Measurements from ENCODE around the gene EDN1. TPM values are rescaled to one million over a fixed set of nuclear protein-coding genes. Genes with fewer than 3 reads are reported as not detected.
A peak's percentile ranks its signal among the peaks of the same experiment; 100 is the strongest.

Gene EDN1
- total RNA-seq, 4 donors from 2014 or later: 3.0 to 11.8 (median 5.9) TPM

GRCh38 chr6:12283904-12284303 lies 6.3 kb upstream of the EDN1 start:
- Histone ChIP-seq H3K36me3 (no peaks in the 10 kb centered on the region), H3K4me3 (no peak overlapping the region), H3K4me1 (peaks cover 5 to 18% (median 5%) of the 10 kb centered on the region in 3 donors), H3K27ac (no peak overlapping the region), H3K27me3 (no peaks in the 10 kb centered on the region), H3K9me3 (no peaks in the 10 kb centered on the region)
- 68% methylated on average over 4 of the region's 4 CpGs for WGBS, 2 donors
- DNase-seq: no peak
- no peak for TF ChIP-seq POLR2A (IDR thresholded peaks at IDR 0.05)
- TF ChIP-seq CTCF (IDR thresholded peaks at IDR 0.05): peak in 1 of 6 experiments; percentile 18
- intact Hi-C loops (cut with DNase I): no loop called here

GRCh38 chr6:12286373-12287110 lies 3.6 kb upstream of the EDN1 start:
- Histone ChIP-seq H3K36me3 (no peaks in the 10 kb centered on the region), H3K9me3 (no peaks in the 10 kb centered on the region), H3K4me3 (no peak overlapping the region), H3K27me3 (peaks cover 0 to 7% (median 0%) of the 10 kb centered on the region in 4 donors), H3K4me1 (peaks cover 5 to 44% (median 8%) of the 10 kb centered on the region in 3 donors), H3K27ac (no peak overlapping the region)
- WGBS, 2 donors: 67 to 72% methylated on average over 4 of the region's 4 CpGs
- TF ChIP-seq POLR2A (IDR thresholded peaks at IDR 0.05) (no peak), CTCF (IDR thresholded peaks at IDR 0.05) (no peak)
- intact Hi-C loops (cut with DNase I): no loop called here
- DNase-seq: no peak

- Histone ChIP-seq H3K4me1 (peaks cover 5 to 60% (median 8%) of the 10 kb centered on the region in 3 donors), H3K4me3 (peak overlapping the region; percentile 28 to 57 (median 40)), H3K36me3 (no peaks in the 10 kb centered on the region), H3K9me3 (no peaks in the 10 kb centered on the region), H3K27ac (peak overlapping the region; percentile 59 to 75 (median 72)), H3K27me3 (peaks cover 0 to 19% (median 0%) of the 10 kb centered on the region in 4 donors)
- DNase-seq: no peak
- intact Hi-C loops (cut with DNase I): no loop called here
- no peak for TF ChIP-seq CTCF (IDR thresholded peaks at IDR 0.05)
- no peak for TF ChIP-seq POLR2A (IDR thresholded peaks at IDR 0.05)
- WGBS, 2 donors: 44 to 47% methylated on average over 3 to 5 of the region's 13 CpGs
These were observed 1.9 kb upstream of the EDN1 start for GRCh38 chr6:12288211-12288618.

- Histone ChIP-seq H3K9me3 (no peaks in the 10 kb centered on the region), H3K36me3 (no peaks in the 10 kb centered on the region), H3K27ac (peak overlapping the region; percentile 59 to 75 (median 72)), H3K4me1 (peaks cover 5 to 67% (median 8%) of the 10 kb centered on the region in 3 donors), H3K27me3 (peaks cover 0 to 19% (median 0%) of the 10 kb centered on the region in 4 donors), H3K4me3 (peak overlapping the region in 2 of 4 donors; percentile 57 to 63)
- 59 to 67% methylated on average over 3 of the region's 3 CpGs for WGBS, 2 donors
- intact Hi-C loops (cut with DNase I): no loop called here
- DNase-seq: no peak
- TF ChIP-seq POLR2A (IDR thresholded peaks at IDR 0.05): no peak
- no peak for TF ChIP-seq CTCF (IDR thresholded peaks at IDR 0.05)
These were observed 1.2 kb upstream of the EDN1 start for GRCh38 chr6:12288914-12289313.

GRCh38 chr6:12289365-12289919 lies 719 bp upstream of the EDN1 start:
- Histone ChIP-seq H3K4me3 (peak overlapping the region; percentile 25 to 63 (median 52)), H3K9me3 (no peaks in the 10 kb centered on the region), H3K4me1 (peaks cover 5 to 72% (median 8%) of the 10 kb centered on the region in 3 donors), H3K36me3 (peaks cover 0 to 4% (median 0%) of the 10 kb centered on the region in 3 donors), H3K27me3 (peaks cover 0 to 19% (median 0%) of the 10 kb centered on the region in 4 donors), H3K27ac (peak overlapping the region; percentile 47 to 75 (median 64))
- WGBS, 2 donors: 2% methylated on average over 13 of the region's 13 CpGs
- intact Hi-C loops (cut with DNase I): no loop called here
- peak; percentile 25 to 87 (median 74) for TF ChIP-seq CTCF (IDR thresholded peaks at IDR 0.05)
- no peak for TF ChIP-seq POLR2A (IDR thresholded peaks at IDR 0.05)
- DNase-seq: no peak
